Left lung (tissue), 10 donors: ENCODE measurements around the gene MSL3. TPM values are rescaled to one million over a fixed set of nuclear protein-coding genes. Genes with fewer than 3 reads are reported as not detected.

Experiments used
- ATAC-seq: fragments of 200-7000 bp; cut with Tn5 transposase; one replicate; pipeline ENCODE4 v1.9.1; 2020; ENCODE audit warnings: moderate library complexity
- DNase-seq, 4 donors: peaks; one replicate each; pipeline ENCODE4 v3.0.0-alpha.2; 2013 to 2020
- H3K27ac ChIP-seq, 2 donors: fragments of 200-600 bp; sonication (generic) in 1 of 2; one replicate each; pipeline versions ENCODE4 v1.5.0 to v1.8.0; 2020 to 2021
- H3K27me3 ChIP-seq, 2 donors: fragments of 200-600 bp; sonication (generic) in 1 of 2; one replicate each; pipeline versions ENCODE4 v1.5.0 to v1.8.0; 2020 to 2021
- H3K36me3 ChIP-seq, 2 donors: fragments of 200-600 bp; sonication (generic) in 1 of 2; one replicate each; pipeline versions ENCODE4 v1.5.0 to v1.8.0; 2020 to 2021
- H3K4me1 ChIP-seq, 2 donors: fragments of 200-600 bp; one replicate each; pipeline ENCODE4 v1.8.0; 2021
- H3K4me3 ChIP-seq, 2 donors: fragments of 200-600 bp; sonication (generic) in 1 of 2; one replicate each; pipeline versions ENCODE4 v1.5.0 to v1.8.0; 2020 to 2021; ENCODE audit warnings: mild to moderate bottlenecking in 1 of 2
- H3K9me3 ChIP-seq, 2 donors: fragments of 200-600 bp; sonication (generic) in 1 of 2; one replicate each; pipeline versions ENCODE4 v1.5.0 to v1.8.0; 2020 to 2021
- CTCF ChIP-seq, 2 donors: fragments of 200-600 bp; sonication (generic) in 1 of 2; IDR thresholded peaks; one replicate each; pipeline versions ENCODE4 v1.5.0 to v1.8.0; 2021; ENCODE audit warnings: antibody characterized with exemption in 2 of 2
- intact Hi-C, 2 donors: fragments of 100-400 bp; cut with DNase I; formaldehyde crosslinking; loops; one replicate each; pipeline versions ENCODE4 v1.11.2 to v1.14.2; 2022
- polyA plus RNA-seq, 6 donors: library from polyadenylated mRNA; unstranded; fragments of 120-200 nt; gene quantifications; one replicate each; pipeline ENCODE4 v1.2.1, GENCODE V29; 2013; ENCODE audit not compliant: insufficient read length in 6 of 6
- total RNA-seq, 2 donors: library from RNA; stranded (reverse); fragmentation: NEBNext Ultra II Directional; extraction: Animal tissue kit (Norgen Biotek cat#: 25700); gene quantifications; one replicate each; pipeline ENCODE4 v1.2.1, GENCODE V29; 2021
- donor health status: DM: no; HTN: yes; CAD: no.
- donor health status: DM: no; HTN: no; CAD: no.

Gene MSL3
- total and polyA plus RNA-seq, 8 donors = 27.3 to 45.8 (median 40.5) TPM

- Histone ChIP-seq H3K27ac (no peak overlapping the region), H3K4me3 (no peak overlapping the region), H3K27me3 (no peaks in the 10 kb centered on the region), H3K36me3 (no peaks in the 10 kb centered on the region), H3K9me3 (no peaks in the 10 kb centered on the region), H3K4me1 (no peaks in the 10 kb centered on the region)
- DNase-seq (peak; percentile 6 to 55 (median 48)), ATAC-seq (peak; percentile 81)
- peak; percentile 25 to 43 for TF ChIP-seq CTCF (IDR thresholded peaks at IDR 0.05)
- intact Hi-C loops = no loop called here
Measured at GRCh38 chrX:11787564-11787963, 29.5 kb downstream of the MSL3 start.

- DNase-seq (no peak), ATAC-seq (no peak)
- TF ChIP-seq CTCF (IDR thresholded peaks at IDR 0.05) = no peak
- H3K27ac ChIP-seq = no peak overlapping the region
- H3K4me1 ChIP-seq = no peaks in the 10 kb centered on the region
- H3K27me3 ChIP-seq = no peaks in the 10 kb centered on the region
- intact Hi-C loops = no loop called here
- H3K9me3 ChIP-seq = no peaks in the 10 kb centered on the region
- H3K4me3 ChIP-seq = no peak overlapping the region
- H3K36me3 ChIP-seq = no peaks in the 10 kb centered on the region
Measured at GRCh38 chrX:11789809-11790208, 31.8 kb downstream of the MSL3 start.

DNA sequence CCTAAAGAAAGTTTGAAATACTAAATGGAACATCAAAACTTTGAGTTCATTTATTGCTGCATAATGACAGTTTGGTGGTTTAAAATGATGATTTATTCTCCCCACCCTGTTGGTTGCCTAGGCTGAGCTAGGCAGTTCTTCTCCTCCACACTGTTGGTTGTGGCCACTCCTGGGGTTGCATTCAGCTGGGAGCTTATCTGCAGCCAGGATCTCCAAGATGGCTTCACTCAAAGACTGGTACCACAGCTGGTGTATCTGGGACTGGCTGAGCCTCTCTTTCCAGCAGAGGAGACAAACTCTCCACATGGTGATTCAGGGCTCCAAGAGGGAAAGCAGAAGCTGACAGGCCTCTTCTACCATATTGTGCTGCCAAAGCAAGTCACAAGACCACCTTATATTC is 33.1 kb downstream of the MSL3 start:
- Histone ChIP-seq H3K4me3 (no peak overlapping the region), H3K27me3 (no peaks in the 10 kb centered on the region), H3K27ac (no peak overlapping the region), H3K4me1 (no peaks in the 10 kb centered on the region), H3K36me3 (no peaks in the 10 kb centered on the region), H3K9me3 (no peaks in the 10 kb centered on the region)
- ATAC-seq = no peak
- TF ChIP-seq CTCF (IDR thresholded peaks at IDR 0.05) = no peak
- intact Hi-C loops = no loop called here
- no peak for DNase-seq

DNA sequence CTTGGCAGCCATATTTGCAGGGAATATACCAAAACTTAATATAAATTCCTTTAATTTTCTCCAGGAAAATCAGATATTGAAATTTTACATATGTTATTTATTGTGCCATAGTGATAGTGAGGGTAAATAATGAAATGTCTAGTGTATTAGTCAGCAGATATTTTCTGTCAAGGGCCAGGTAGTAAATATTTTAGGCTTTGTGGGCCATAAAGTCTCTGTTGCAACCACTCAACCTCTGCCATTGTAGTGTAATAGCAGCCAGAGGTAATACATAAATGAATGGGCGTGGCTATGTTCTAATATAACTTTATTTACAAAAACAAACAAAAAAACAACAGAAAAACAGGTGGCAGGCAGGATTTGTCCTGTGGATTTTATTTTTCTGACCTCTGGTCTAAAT is 33.5 kb downstream of the MSL3 start:
- TF ChIP-seq CTCF (IDR thresholded peaks at IDR 0.05) = no peak
- H3K36me3 ChIP-seq = no peaks in the 10 kb centered on the region
- H3K9me3 ChIP-seq = no peaks in the 10 kb centered on the region
- no peak overlapping the region for H3K4me3 ChIP-seq
- intact Hi-C loops = no loop called here
- no peaks in the 10 kb centered on the region for H3K4me1 ChIP-seq
- no peak overlapping the region for H3K27ac ChIP-seq
- no peaks in the 10 kb centered on the region for H3K27me3 ChIP-seq
- no peak for ATAC-seq
- DNase-seq = no peak

DNA sequence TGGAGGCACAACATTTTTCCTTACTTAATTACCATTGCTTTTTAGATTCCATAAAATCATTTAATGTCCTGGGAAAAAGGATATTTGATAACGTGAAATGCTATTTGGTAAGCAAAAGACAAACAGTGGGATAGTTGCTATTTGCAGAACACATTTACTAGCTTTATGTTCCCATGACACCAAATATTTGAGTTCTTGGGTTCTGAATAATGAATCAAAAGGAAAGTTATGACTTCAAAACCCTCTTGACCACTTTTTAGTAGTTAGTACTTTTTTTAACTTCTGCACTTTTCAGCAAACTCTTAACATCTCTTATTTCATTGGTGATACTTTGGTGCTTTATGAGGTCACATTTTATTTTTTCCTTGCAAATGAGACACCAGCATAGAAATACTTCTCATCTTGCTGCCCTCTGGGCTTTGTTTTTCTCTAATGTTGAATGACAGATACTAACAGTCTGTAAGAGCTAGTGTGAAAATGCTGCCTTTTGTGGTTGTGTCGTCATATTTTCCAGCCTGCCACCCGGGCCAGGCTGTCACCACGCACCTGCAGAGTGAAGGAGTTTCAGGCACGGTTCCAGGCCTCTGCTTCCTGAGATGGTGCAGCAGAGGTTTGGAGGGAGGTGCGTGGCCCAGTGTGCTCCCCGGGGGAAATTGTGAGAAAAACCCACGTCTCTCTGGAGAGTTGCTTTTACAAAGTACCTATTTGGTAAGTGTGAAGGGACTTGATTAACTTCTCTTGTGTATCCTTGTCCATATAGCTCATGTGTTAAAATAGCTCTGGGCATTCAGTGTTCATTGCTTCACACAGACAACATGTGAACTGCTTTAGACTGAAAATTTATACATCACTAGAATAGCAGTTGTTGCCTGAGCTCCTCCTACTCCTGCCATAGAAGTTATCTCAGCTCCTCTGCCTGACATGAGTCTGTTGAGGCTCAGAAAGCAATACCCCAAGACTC is 34.7 kb downstream of the MSL3 start:
- intact Hi-C loops = no loop called here
- Histone ChIP-seq H3K4me3 (no peak overlapping the region), H3K27me3 (no peaks in the 10 kb centered on the region), H3K9me3 (no peaks in the 10 kb centered on the region), H3K36me3 (no peaks in the 10 kb centered on the region), H3K27ac (no peak overlapping the region), H3K4me1 (no peaks in the 10 kb centered on the region)
- no peak for TF ChIP-seq CTCF (IDR thresholded peaks at IDR 0.05)
- ATAC-seq = peak; percentile 65
- peak in 2 of 4 donors; percentile 30 to 39 for DNase-seq
